Measurements from ENCODE around the gene TRIM8. TPM values are rescaled to one million over a fixed set of nuclear protein-coding genes. Genes with fewer than 3 reads are reported as not detected.

The TRIM8 gene
- total and polyA plus RNA-seq, 2 of the 8 experiments (the other 6 are each of a cell fraction or from before 2014, with no cell fraction given): 24.9 to 38.8 TPM

DNA sequence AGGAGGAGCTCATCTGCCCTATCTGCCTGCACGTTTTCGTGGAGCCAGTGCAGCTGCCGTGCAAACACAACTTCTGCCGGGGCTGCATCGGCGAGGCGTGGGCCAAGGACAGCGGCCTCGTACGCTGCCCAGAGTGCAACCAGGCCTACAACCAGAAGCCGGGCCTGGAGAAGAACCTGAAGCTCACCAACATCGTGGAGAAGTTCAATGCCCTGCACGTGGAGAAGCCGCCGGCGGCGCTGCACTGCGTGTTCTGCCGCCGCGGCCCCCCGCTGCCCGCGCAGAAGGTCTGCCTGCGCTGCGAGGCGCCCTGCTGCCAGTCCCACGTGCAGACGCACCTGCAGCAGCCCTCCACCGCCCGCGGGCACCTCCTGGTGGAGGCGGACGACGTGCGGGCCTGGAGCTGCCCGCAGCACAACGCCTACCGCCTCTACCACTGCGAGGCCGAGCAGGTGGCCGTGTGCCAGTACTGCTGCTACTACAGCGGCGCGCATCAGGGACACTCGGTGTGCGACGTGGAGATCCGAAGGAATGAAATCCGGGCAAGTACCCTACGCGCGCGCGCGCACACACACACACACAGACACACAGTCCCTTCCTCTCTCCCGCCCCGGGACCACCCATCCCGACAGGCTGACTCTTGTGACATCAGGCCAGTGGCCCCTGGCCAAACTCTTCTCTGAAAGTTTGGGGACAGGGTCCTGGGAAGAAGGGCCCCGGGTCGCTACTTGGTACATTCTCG lies 538 bp downstream of the TRIM8 start (continued):
- no peak for TF ChIP-seq CTBP2 (IDR thresholded peaks at IDR 0.05; ENCODE audit: borderline replicate concordance, insufficient read depth, insufficient read length, low read length)
- no peak for TF ChIP-seq NANOG (IDR thresholded peaks at IDR 0.05; ENCODE audit: insufficient read depth, low read depth, low read length, poor library complexity, severe bottlenecking)
- TF ChIP-seq, protein P1, sequence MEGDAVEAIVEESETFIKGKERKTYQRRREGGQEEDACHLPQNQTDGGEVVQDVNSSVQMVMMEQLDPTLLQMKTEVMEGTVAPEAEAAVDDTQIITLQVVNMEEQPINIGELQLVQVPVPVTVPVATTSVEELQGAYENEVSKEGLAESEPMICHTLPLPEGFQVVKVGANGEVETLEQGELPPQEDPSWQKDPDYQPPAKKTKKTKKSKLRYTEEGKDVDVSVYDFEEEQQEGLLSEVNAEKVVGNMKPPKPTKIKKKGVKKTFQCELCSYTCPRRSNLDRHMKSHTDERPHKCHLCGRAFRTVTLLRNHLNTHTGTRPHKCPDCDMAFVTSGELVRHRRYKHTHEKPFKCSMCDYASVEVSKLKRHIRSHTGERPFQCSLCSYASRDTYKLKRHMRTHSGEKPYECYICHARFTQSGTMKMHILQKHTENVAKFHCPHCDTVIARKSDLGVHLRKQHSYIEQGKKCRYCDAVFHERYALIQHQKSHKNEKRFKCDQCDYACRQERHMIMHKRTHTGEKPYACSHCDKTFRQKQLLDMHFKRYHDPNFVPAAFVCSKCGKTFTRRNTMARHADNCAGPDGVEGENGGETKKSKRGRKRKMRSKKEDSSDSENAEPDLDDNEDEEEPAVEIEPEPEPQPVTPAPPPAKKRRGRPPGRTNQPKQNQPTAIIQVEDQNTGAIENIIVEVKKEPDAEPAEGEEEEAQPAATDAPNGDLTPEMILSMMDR (IDR thresholded peaks at IDR 0.05; ENCODE audit: control extremely low read depth in 1 of 3, insufficient read depth in 1 of 3, low read depth in 1 of 3, low read length in 3 of 3): peak in 2 of 3 experiments; percentile 79 to 82; a peak in 3 of 4 replicates
- TF ChIP-seq BCL11A (IDR thresholded peaks at IDR 0.05; ENCODE audit: low read depth in 2 of 2, low read length in 2 of 2): no peak
- no peak for TF ChIP-seq SRF (IDR thresholded peaks at IDR 0.05; ENCODE audit: low read depth, low read length)
- TF ChIP-seq CREB1 (IDR thresholded peaks at IDR 0.05): peak; percentile 78
- TF ChIP-seq TEAD4 (IDR thresholded peaks at IDR 0.05; ENCODE audit: low read depth, low read length): no peak; the same call in 1 of the 2 replicates
- no peak for TF ChIP-seq SP1 (IDR thresholded peaks at IDR 0.05; ENCODE audit: low read depth, low read length)
- TF ChIP-seq MAX (IDR thresholded peaks at IDR 0.05): peak; percentile 99
- TF ChIP-seq RFX5 (IDR thresholded peaks at IDR 0.05; ENCODE audit: borderline replicate concordance, low read depth, low read length): no peak
- no peak for TF ChIP-seq SP2 (IDR thresholded peaks at IDR 0.05; ENCODE audit: low read length)
- TF ChIP-seq ASH2L (IDR thresholded peaks at IDR 0.05; ENCODE audit: low read length): peak; percentile 27
- no peak for TF ChIP-seq NRF1 (IDR thresholded peaks at IDR 0.05; ENCODE audit: low read depth, low read length)
- peak; percentile 49; the same call in 1 of the 2 replicates for TF ChIP-seq TBP (IDR thresholded peaks at IDR 0.05; ENCODE audit: low read depth, low read length)
